PC-9 (cell line): Measurements from ENCODE around the gene IL1RL1.

Experiments
- CTCF ChIP-seq: fragments of 200-600 bp; sonication (generic); conservative IDR thresholded peaks from 2 replicates; pipeline ENCODE4 v1.6.1; 2017; ENCODE audit warnings: mixed run types, antibody characterized with exemption, mild to moderate bottlenecking, moderate library complexity
- EZH2 ChIP-seq: fragments of 200-600 bp; sonication (generic); IDR thresholded peaks from 2 replicates; pipeline ENCODE4 v1.8.0; 2017; ENCODE audit warnings: antibody characterized with exemption, low read depth

GRCh38 chr2:102397209-102397608 lies 85.8 kb downstream of the IL1RL1 start:
- TF ChIP-seq CTCF (no peak), EZH2 (no peak)
